NCI-H69 (cell line): ENCODE data around the gene CYP2B6.
"Not testable (repeated sequence)": the region's sequence is repeated elsewhere in the genome, so short reads cannot be mapped to it uniquely, and the experiment has no call there.

Experiments used
- DNase-seq: peaks from one replicate; lab custom pipeline; 2025; lab: John Stamatoyannopoulos, UW

CYP2B6 gene

GRCh38 chr19:41031916-41032315 lies 40.8 kb downstream of the CYP2B6 start:
- no peak for DNase-seq

- not testable (repeated sequence) for DNase-seq
Observed at GRCh38 chr19:41033324-41033723, 42.2 kb downstream of the CYP2B6 start.

GRCh38 chr19:41039806-41040205 lies 48.7 kb downstream of the CYP2B6 start:
- DNase-seq: no peak

- DNase-seq: not testable (repeated sequence)
Observed at GRCh38 chr19:41045095-41045494, 54.0 kb downstream of the CYP2B6 start.

GRCh38 chr19:41050426-41050825 lies 59.3 kb downstream of the CYP2B6 start:
- DNase-seq: no peak

- not testable (repeated sequence) for DNase-seq
Observed at GRCh38 chr19:41052162-41052561, 61.1 kb downstream of the CYP2B6 start.

GRCh38 chr19:41053331-41053730 lies 62.2 kb downstream of the CYP2B6 start:
- DNase-seq: not testable (repeated sequence)

GRCh38 chr19:41064974-41065569 lies 74.0 kb downstream of the CYP2B6 start:
- DNase-seq: no peak
